Stimulated activated CD8-positive, alpha-beta memory T cell treated with anti-CD3 and anti-CD28 coated beads, Interleukin-4, amount 100 ng/mL, for 1 hour (primary cell): Measurements from ENCODE around the gene ALAD.
"Not testable (repeated sequence)": the region's sequence is repeated elsewhere in the genome, so short reads cannot be mapped to it uniquely, and the experiment has no call there.

ENCODE experiments used
- DNase-seq, 2 donors: peaks; one replicate each; pipeline ENCODE4 v3.0.0-alpha.2; 2020; ENCODE audit warnings: low read depth in 2 of 2, low spot score in 1 of 2

Gene ALAD

DNA sequence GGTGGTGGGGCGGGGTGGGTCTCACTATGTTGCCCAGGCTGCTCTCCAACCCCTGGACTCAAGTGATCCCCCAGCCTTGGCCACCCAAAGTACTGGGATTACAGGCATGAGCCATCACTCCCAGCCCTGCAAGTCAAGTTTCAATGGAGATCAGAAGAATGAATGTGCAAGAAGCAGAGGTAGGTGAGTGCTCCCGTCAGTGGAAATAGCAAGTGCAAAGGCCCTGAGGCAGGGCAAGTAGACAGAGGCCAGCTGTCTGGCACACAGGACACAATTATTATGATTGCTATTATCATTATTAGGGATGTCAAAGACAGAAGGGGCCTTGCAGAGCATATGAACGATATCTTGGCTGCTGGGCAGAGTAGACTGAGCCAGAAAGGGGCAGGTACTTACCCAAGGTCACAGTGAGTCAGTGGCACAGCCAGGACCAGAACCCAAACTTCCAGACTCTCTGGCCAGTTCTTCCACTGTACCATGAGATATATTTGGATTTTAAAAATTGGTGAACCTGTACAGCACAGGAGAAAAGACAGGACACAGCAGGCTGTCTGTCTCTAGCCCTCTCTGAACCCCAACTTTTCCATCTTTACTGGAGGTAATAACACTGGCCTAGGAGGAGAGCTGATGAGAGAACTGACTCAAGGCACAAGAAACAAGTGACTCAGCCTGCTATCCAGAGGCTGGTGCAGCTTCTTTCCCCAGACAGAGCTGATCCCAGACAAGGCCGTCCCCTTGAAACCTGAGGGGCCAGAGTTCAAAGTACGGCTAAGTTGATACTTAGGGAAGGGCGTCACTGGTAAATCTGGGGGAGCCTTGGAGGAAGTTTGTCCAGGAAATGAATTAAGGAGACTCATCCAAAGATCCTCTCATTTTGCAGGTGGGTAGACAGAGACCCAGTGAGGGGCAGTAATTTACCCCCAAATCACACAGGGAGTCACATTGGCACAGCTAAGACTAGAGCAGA lies 25.7 kb downstream of the ALAD start:
- DNase-seq: no peak

DNA sequence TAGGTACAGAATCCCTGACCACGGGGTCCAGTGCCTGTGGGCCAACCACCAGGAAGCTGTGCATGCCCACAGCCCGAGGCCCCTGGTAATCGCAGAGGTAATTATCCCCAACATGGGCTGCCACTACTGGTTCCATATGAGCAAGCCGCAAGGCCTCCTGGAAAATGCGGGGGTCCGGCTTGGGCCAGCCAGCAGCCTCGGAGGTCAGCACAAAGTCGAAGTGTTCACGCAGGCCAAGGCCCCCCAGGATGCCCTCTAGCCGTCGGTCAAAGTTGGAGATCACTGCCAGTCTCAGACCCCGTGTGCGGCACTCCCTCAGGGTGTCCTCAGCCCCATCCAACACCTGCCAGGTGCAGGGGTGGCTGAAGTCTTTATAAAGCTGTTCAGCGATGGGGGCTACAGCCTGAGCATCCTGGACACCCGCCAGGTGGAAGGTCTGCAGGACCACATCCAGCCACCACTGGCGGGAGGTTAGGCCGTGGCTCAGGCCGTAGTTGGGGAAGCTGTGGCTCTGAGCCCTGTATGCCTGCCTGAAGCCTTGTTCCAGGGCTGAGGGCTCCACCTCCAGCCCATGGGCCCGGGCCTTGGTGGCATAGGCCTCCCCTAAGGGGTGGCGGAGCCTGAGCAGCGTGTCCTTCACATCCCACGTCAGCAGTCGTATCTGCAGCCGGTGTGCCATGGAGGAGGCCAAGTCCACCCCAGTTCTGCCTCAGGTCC lies 27.2 kb downstream of the ALAD start:
- no peak for DNase-seq

DNA sequence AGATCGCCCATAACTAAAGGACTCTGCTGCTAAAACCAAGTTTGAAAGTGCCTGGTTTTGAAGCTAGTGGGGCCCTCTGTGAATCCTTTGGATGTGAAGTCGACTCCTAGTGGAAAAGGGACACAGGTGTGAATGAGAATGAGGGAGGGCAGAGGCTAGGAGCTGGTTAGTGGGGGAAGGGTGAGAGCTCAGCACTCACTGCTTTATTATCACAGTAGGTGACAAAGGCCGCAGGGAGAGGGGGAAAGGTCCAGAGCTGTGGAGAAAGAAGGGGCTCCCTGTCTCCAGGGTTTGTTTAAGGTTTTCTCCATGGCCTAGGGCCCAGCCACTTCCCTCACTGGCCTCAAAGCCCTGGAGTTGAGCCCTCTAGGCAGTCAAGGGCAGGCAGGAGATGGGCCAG lies 27.8 kb downstream of the ALAD start:
- DNase-seq: no peak

DNA sequence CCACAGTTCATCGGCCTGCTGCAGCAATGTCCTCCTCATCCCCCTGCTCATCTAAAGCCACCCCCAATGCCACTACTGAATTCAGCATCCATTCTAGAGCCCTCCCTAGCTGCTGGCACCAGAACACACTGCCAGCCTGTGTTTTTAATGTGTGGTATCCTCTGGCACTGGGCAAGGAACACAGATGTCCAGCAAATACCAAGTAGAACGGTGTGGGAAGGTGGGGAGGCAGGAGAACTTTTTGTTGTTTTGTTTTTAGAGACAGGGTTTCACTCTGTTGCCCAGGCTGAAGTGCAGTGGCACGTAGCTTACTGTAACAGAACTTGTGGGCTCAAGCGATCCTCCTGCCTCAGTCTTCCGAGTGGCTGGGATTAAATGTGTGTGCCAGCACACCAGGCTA lies 29.0 kb downstream of the ALAD start:
- no peak for DNase-seq

DNA sequence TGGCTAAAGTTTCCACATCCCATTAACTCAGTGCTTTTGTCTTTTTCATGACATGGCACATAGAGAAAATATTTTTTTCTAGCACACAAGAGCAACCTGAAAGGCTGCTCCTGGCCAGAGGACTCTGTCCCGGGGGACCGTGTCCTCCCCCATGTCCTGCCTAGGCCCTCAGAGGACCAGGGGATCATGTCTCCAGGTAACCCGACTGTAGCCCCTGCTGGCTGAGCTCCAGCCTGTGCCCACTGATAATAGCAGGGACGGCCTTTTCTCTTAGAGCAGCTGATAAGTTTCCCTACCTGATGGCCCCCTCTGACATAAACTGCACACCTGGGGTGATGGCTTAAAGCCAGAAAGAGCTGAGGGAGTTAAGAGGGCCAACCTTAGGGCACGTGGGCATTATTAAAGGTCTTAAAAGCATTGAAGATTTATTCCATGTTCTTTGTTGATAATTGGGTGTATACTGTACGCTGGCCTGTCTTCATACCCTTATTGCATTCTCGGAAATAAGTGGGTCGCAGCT lies 30.2 kb downstream of the ALAD start:
- DNase-seq: no peak

DNA sequence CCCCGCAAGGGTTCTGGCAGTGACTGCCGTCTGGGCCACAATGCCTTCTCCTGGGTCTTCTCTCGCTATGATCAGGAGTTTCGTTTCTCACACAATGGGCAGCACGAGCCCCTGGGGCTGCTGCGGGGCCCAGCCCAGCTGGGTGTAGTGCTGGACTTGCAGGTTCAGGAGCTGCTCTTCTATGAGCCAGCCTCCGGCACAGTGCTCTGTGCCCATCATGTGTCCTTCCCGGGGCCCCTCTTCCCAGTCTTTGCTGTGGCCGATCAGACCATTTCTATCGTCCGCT lies 31.3 kb downstream of the ALAD start:
- no peak for DNase-seq

DNA sequence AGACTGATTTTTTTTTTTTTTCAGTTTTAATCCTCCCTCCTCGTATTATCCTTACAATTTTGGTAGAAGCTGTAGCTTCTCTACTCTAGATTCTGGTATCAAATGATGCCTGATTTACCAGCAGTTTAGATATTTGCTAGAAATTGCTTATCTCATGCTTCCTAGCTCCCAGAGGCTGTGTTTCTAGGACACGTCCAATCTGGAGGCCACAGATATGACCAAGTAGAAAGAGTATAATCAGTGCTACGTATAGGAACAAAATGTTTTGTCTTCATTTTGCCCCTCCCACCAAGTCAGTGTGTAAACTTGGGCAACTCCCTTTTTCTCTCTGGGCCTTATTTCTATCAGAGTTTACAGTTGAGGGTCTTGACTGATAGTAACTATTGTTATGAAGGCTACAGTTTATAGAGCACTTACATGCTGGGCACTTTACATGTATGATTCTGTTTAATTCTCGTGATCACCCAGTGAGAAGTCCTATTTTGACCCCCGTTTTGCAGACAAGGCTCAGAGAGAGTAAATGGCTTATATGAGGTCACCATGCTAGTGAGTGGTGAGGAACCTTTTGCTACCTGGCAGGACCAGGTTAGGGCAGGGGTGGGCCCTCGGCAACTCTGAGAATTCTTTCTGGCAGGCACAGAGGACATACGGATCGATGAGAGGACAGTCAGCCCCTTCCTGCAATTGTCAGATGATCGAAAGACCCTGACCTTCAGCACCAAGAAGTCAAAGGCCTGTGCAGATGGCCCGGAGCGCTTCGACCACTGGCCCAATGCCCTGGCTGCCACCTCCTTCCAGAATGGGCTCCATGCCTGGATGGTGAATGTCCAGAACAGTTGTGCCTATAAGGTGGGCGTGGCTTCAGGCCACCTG lies 31.9 kb downstream of the ALAD start:
- no peak for DNase-seq

DNA sequence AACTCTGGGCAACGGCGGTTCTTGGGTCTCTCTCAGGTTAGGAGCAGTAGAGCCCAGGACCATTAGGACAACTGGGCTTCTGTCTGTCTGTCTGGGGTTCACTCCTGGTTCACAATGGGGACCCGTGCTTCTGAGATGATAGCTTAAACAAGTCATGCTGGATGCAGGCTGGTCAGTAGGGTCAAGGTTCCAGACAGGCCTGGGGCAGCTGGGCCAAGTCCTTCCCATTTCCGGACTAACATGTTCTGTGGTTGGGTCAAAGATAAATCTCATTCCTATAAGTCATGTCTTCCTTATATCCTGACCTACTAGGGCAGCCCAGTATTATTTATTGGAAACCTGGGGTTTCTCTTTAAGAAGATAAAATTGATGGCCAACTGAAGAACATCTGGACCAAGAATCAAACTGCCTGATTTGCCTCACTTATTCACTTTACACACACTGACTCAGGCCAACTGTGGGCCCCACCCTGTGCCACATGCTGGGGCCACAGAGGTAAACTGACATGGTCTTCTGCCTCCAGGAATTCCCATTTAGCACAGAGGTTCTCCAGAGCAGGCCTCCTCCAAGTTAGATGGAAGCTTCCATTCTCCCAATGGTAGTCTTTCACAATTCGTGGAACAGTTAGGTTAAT lies 32.6 kb downstream of the ALAD start:
- DNase-seq: no peak

DNA sequence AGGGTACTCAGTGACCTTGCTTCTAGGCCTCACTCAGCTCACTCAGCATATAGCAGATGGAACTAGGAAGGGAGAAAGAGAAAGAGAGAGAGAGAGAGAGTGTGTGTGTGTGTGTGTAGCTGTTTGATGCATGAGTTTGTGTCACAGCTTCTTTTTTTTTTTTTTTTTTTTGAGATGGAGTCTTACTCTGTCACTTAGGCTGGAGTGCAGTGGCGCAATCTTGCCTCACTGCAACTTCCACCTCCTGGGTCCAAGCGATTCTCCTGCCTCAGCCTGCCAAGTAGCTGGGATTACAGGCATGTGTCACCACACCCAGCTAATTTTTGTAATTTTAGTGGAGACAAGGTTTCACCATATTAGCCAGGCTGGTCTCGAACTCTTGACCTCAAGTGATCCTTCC lies 35.4 kb downstream of the ALAD start:
- not testable (repeated sequence) for DNase-seq

DNA sequence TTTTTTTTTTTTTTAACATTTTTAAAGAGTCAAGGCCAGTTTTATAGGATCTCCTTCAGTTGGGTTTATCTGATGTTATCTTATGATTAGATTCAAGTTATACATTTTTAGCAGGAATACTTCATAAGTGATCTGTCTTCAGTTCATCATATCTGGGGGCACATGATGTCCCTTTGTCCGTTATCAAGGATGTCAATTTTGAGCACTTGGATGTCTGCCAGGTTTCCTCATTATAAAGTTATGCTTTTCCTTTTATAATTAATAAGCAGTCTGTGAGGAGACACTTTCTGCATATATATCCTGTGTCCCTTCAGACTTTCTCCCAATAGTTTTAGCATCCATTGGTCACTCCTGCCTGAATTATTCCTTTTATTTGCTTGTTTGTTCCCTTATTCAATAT lies 36.1 kb downstream of the ALAD start:
- DNase-seq: no peak

DNA sequence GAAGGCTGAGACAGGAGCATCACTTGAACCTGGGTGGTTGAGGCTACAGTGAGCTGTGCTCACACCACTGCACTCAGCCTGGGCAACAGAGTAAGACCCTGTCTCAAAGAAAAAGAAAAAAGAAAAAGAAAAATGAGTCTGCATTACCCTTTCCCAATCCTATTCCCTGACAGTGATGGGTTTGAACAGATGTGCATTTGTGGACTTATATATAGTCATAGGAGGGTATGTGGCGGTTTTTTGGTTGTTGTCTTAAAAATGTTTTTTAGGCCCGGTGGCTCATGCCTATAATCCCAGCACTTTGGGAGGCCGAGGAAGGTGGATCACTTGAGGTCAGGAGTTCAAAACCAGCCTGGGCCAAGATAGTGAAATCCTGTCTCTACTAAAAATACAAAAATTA lies 37.7 kb downstream of the ALAD start:
- no peak for DNase-seq

DNA sequence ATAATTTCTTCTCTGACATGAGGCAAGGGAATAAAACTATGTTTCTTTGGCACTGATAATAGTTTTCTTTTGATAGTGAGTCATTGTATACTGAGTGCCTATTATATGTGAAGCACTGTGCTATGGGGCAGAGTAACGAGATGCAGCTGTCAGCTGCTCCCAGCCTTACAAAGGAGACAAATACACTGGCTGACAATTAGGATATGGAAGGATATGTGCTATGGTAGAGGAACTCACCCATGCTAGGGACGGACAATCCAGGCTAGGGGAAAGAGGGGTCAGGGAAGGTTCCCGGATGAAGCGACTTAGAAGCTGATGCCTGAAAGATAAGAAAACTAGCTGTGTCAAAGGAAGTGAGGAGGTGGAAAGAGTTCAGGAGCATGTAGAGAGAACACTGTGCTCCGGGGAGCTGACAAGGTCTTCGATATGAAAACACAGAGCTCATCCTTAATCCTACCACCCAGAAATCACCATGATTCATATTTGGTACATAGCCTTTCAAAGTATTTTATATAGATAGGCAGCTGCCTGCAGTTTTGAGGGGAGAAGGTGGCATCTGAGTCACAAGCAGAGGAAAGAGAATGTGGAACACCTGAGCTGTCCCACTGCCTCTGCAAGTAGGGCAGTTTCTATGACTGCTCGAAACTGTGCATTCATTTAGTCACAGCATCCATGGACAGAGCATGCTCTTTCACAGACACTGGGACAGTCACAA lies 39.6 kb downstream of the ALAD start:
- no peak for DNase-seq

DNA sequence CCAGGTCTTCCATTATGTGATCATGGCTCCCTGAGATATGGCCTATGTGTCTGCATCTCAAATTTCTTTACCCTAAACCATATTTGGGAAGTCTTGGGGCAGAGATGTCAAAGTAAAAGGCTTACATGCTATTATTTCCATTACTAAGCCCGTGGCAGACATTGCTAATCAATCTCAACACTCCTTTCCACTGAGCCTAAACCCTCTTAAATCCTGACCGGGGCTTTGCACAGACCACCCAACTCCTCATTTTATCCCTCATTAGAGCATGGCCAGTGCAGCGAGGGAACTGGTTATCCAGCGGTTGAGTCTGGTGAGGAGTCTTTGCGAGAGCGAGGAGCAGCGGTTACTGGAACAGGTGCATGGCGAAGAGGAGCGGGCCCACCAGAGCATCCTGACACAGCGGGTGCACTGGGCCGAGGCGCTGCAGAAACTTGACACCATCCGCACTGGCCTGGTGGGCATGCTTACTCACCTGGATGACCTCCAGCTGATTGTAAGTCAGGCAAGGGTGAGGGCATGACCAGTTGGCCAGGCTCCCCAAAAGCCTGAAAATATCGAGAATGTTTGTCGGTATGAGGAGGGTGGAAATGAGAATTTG lies 40.7 kb downstream of the ALAD start:
- no peak for DNase-seq

DNA sequence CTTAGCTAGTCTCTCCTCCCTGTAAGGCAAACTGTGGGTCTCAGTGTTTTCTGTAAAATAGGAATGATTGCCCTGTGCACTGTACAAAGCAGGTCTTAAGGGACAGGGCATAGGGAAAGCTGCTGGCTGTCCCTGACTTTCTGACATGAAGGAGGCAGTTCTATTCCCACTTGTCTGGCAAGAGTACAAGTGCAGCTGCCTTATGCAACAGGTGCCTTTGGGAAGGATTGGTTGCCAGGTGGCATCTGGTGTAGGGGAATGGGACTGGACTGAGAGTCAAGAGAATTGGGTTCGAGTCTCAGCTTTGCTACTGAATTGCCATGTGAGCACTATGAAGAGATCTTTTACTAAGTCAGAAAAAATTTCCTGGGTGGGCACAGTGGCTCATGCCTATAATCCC lies 41.7 kb downstream of the ALAD start:
- no peak for DNase-seq

DNA sequence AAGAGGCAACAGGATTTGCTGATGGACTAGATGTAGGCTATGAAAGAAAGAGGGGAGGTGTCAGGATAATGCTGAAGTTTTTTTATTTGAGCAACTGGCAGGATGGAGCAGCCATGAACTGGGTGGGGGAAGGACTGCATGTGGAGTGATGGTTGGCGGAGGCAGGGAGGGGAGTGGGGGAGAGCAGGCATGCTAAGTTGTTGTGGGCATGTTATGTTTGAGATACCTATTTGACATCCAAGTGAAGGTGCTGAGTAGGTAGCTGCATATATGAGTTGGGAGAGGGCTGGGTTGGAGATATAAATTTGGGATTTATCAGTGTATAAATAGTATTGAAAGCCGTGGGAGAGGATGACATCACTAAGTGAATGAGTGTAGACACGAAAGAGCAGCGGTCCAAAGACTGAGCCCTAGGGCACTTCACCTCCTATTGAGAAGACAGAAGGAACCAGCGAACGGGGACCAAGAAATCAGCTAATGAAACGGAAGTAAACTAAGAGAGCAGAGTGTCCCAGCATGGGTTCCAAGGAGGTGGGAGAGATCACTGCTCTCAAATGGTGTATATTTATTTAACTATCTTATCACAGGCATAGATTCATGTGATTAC lies 44.3 kb downstream of the ALAD start:
- DNase-seq: no peak

DNA sequence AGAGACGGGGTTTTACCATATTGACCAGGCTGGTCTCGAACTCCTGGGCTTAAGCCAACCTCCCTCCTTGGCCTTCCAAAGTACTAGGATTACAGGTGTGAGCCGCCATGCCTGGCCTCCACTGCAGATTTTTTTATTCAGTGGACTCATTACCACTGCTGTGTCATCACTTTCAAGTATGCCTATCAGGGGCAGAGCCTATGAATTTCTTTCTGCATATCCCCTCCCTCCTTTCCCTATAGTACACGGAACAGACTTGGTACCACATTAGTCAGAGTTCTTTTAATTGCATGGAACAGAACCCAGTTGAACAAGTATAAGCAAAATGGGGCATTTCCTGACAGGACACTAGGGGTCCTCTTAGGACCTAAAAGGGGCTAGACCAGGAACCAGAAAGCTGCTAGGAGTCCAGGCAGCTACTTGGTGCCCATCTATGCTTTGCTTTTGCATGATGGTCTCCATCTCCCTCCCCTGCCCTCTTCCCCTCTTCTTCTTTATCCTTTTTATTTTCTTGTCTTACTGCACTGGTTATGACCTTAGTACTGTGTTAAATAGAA lies 46.0 kb downstream of the ALAD start:
- no peak for DNase-seq

DNA sequence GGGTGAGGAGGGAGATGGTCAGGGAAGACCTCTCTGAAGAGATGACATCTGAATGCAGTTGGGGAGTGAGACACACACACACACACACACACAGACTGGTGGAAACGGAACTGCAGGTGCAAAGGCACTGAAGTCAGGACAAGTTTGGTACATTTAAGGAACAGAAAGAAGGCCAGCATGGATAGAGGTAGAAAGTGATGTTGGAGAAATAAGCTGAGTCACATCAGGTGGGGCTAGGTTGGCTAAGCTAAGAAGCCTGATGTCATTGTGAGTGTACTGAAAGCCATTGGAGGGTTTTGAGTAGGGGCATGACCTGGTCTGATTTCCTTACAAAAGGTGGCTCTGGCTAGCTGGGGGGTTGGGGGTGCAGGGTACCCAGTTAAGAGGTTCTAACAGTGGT lies 48.7 kb downstream of the ALAD start:
- DNase-seq: no peak

DNA sequence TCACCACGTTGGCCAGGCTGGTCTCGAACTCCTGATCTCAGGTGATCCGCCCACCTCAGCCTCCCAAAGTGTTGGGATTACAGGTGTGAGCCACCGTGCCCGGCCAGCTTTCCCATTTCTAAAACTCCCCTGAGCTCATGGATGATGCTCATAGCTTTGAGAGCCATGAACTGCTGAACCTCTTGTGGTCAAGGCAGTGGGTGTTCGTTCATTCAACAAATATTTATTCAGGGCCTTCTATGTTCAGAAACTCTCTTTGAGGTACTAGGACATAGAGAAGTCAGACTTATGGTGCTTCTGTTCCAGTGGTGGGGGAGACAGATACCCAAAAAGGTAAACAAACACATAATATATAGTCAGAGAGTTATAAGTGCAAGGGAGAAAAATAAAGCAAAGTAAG lies 49.1 kb downstream of the ALAD start:
- DNase-seq: no peak

DNA sequence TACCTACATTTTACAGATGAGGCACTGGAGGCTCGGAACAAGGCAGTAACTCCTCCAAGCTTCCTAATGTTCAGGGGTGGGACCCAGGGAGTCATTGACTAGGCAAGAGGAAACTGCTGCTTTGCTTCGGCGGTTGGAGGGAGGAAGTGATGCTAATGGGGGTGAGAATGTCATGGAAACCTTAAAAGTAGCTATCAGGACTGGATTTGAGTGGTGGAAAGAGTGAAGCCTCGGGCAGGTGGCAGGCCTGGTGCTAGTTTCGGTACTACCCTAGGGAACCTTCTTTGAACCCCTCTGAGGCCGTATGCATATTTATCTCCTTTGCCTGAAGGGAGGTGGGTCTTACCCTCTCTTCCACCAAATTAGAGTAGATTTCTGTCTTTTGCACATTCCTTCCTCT lies 50.1 kb downstream of the ALAD start:
- DNase-seq: no peak
